ENCODE measurements around the gene NTSR2. TPM values are rescaled to one million over a fixed set of nuclear protein-coding genes. Genes with fewer than 3 reads are reported as not detected.

Gene NTSR2
- total and polyA plus RNA-seq, 2 of the 8 experiments (the other 6 are each of a cell fraction or from before 2014, with no cell fraction given): 0.05 TPM; not detected in 1

DNA sequence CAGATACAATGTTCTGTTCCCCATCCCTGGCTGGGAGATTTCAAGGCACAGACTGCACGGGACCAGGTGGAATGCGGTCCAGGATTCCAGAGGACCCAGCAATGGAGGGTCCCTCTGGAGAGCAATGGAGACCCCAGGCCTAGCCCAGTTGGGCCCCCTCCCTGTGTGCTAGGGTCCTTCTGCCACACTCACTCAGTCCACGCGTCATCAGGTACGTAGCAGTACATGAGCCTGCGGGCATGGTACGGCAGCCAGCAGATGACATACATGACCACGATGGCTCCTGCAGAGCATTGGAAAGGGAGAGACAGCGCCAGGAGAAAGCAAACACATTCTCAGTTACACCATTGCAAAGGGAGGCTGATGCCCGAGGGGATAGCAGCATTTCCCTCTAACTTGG lies 10.1 kb downstream of the NTSR2 start (continued):
- TF ChIP-seq, protein P1, sequence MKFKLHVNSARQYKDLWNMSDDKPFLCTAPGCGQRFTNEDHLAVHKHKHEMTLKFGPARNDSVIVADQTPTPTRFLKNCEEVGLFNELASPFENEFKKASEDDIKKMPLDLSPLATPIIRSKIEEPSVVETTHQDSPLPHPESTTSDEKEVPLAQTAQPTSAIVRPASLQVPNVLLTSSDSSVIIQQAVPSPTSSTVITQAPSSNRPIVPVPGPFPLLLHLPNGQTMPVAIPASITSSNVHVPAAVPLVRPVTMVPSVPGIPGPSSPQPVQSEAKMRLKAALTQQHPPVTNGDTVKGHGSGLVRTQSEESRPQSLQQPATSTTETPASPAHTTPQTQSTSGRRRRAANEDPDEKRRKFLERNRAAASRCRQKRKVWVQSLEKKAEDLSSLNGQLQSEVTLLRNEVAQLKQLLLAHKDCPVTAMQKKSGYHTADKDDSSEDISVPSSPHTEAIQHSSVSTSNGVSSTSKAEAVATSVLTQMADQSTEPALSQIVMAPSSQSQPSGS (IDR thresholded peaks at IDR 0.05; ENCODE audit: low read length): no peak
